Nephron (organoid): ENCODE measurements around the gene CSRP1.

Experiments used
- H3K27ac Mint-ChIP-seq, 3 experiments: 2 replicates each; pipeline ENCODE4 v1.8.0; 2020; ENCODE audit warnings: mixed read lengths in 3 of 3, mild to moderate bottlenecking in 2 of 3, moderate library complexity in 1 of 3
- H3K27me3 Mint-ChIP-seq: 2 replicates; pipeline ENCODE4 v1.8.0; 2021; ENCODE audit warnings: low read depth, mild to moderate bottlenecking, moderate library complexity, mixed read lengths
- H3K36me3 Mint-ChIP-seq: 2 replicates; pipeline ENCODE4 v1.8.0; 2020; ENCODE audit warnings: low read depth, mixed read lengths
- H3K4me1 Mint-ChIP-seq: 2 replicates; pipeline ENCODE4 v1.8.0; 2020; ENCODE audit warnings: mixed read lengths
- H3K4me3 Mint-ChIP-seq, 3 experiments: 2 replicates each; pipeline ENCODE4 v1.8.0; 2020; ENCODE audit warnings: mild to moderate bottlenecking in 3 of 3, mixed read lengths in 3 of 3, moderate library complexity in 2 of 3
- H3K9me3 Mint-ChIP-seq: 2 replicates; pipeline ENCODE4 v1.8.0; 2020; ENCODE audit warnings: mixed read lengths
- TF ChIP-seq, protein P1 (sequence below), 3 experiments: fragments of 200-600 bp; sonication (generic); IDR thresholded peaks; one replicate each; pipeline ENCODE4 v1.5.0; 2021; ENCODE audit warnings: antibody characterized with exemption in 3 of 3; ENCODE audit not compliant: unreplicated experiment in 3 of 3

Gene CSRP1

DNA sequence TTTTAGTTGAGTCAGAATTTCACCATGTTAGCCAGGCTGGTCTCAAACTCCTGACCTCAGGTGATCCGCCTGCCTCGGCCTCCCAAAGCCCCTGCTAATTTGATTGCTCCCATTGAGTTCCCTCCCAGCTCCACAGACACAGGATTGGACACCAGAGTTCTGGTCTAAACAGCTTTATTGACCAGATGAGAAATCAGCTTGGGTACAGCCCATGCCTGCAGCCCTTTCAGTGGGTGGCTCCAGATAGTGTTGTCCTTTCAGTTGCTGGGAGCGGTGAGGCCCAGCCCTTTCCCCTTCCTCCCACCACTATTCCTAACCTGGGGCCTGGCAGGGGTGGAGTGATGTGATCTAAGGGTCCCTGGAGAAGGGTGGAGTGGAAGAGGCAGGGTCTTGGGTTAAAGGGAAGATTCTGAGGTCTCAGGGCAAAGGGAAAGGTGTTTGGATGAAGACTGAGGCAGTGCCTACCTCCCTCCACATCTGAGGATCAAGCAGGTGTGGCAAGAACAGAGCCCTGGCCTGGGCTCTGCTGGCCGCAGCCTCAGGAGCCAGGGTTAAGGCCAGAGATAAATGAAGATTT lies 23.5 kb downstream of the CSRP1 start:
- H3K4me3 Mint-ChIP-seq = no peak overlapping the region
- TF ChIP-seq, protein P1, sequence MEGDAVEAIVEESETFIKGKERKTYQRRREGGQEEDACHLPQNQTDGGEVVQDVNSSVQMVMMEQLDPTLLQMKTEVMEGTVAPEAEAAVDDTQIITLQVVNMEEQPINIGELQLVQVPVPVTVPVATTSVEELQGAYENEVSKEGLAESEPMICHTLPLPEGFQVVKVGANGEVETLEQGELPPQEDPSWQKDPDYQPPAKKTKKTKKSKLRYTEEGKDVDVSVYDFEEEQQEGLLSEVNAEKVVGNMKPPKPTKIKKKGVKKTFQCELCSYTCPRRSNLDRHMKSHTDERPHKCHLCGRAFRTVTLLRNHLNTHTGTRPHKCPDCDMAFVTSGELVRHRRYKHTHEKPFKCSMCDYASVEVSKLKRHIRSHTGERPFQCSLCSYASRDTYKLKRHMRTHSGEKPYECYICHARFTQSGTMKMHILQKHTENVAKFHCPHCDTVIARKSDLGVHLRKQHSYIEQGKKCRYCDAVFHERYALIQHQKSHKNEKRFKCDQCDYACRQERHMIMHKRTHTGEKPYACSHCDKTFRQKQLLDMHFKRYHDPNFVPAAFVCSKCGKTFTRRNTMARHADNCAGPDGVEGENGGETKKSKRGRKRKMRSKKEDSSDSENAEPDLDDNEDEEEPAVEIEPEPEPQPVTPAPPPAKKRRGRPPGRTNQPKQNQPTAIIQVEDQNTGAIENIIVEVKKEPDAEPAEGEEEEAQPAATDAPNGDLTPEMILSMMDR (IDR thresholded peaks at IDR 0.05; ENCODE audit: unreplicated experiment in 3 of 3) = no peak
- peak overlapping the region in 2 of 3 experiments; percentile 16 to 28 for H3K27ac Mint-ChIP-seq
- H3K36me3 Mint-ChIP-seq = no peaks in the 10 kb centered on the region
- peaks cover 49% of the 10 kb centered on the region for H3K4me1 Mint-ChIP-seq
- H3K27me3 Mint-ChIP-seq = peaks cover 31% of the 10 kb centered on the region
- H3K9me3 Mint-ChIP-seq = no peaks in the 10 kb centered on the region

DNA sequence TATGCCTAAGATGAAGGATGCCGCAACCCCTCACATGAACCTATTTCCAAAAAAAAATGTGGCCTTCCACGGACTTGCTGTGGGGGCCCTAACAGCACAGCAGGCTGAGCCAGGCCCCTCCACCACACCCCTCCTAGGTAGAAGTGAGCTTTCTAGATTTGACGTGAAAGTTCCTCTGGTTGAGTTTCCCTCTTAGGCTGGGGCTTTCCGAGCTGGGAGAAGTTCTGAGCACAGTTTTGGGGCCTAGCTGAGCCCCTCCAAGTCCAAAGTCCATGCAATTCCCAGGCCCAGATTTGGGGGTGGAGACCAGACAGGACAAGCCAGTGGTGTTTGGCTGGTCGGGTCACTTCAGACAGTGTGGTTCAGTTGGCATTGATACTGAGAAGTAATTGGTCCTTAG lies 24.2 kb downstream of the CSRP1 start:
- H3K4me3 Mint-ChIP-seq = peak overlapping the region in 1 of 3 experiments; percentile 51
- H3K4me1 Mint-ChIP-seq = peaks cover 42% of the 10 kb centered on the region
- TF ChIP-seq, protein P1 (IDR thresholded peaks at IDR 0.05; ENCODE audit: unreplicated experiment in 3 of 3) = no peak
- no peaks in the 10 kb centered on the region for H3K9me3 Mint-ChIP-seq
- peaks cover 31% of the 10 kb centered on the region for H3K27me3 Mint-ChIP-seq
- peak overlapping the region in 1 of 3 experiments; percentile 74 for H3K27ac Mint-ChIP-seq
- no peaks in the 10 kb centered on the region for H3K36me3 Mint-ChIP-seq

DNA sequence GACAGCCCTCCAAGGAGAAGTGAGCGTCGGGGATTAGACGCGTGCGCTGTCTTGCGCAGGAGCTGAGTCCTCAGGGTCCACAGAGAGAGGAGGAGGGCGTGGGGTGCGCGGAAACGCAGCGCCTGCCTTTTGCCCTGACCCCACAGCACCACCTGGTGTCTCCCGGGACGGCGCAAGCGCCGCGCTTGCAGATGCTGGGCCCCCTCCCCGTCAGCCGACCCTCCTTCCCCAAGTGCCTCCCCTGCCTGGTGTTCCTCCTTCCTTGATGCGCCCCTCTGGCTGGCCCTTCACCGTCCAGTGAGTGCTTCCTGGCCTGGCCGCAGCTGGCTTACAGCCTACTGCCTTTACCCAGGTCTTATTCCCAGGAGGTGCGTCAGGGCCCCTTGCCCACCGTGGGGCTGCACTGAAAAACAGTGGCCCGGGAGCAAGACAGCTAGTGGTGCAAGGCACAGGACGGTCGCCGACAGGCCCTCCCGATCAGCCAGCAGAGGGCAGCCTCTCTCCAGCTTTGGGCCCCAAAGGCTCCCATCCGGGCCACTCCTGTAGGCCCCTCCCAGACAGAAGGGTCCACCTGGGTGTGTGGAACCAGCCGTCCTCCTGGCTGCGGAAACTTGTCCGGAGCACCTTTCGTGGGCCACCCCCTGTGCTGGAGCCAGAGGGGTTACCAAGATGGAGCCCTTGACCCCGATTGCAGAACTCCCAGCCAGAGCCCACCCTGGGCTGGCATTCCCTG lies 25.0 kb downstream of the CSRP1 start:
- Mint-ChIP-seq H3K27me3 (peaks cover 31% of the 10 kb centered on the region), H3K4me1 (peaks cover 45% of the 10 kb centered on the region), H3K36me3 (no peaks in the 10 kb centered on the region), H3K9me3 (no peaks in the 10 kb centered on the region), H3K27ac (peak overlapping the region in 1 of 3 experiments; percentile 74), H3K4me3 (peak overlapping the region; percentile 63 to 73 (median 70))
- TF ChIP-seq, protein P1 (IDR thresholded peaks at IDR 0.05; ENCODE audit: unreplicated experiment in 3 of 3) = peak; percentile 92 to 94 (median 92)

DNA sequence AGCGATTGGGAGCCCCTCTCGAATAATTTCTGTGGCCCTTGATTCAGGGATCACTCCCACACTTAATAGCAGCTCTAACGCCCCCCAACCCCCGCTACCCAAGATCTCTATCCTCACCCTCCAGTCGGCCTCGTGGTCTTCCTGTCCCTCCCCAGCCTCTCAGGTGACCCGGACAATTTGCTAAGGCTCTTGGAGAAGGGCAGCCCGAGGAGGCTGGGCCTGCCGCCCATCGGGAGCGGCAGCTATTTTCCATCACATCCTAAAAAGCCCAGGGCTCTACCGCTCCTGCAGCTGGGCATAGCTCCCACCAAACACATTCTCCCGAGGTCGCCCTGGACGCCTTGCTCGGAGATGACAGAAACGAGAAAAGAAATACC lies 25.9 kb downstream of the CSRP1 start:
- peak overlapping the region; percentile 68 to 73 (median 69) for H3K4me3 Mint-ChIP-seq
- peaks cover 36% of the 10 kb centered on the region for H3K27me3 Mint-ChIP-seq
- H3K36me3 Mint-ChIP-seq = no peaks in the 10 kb centered on the region
- TF ChIP-seq, protein P1 (IDR thresholded peaks at IDR 0.05; ENCODE audit: unreplicated experiment in 3 of 3) = no peak
- H3K4me1 Mint-ChIP-seq = peaks cover 43% of the 10 kb centered on the region
- H3K27ac Mint-ChIP-seq = peak overlapping the region in 2 of 3 experiments; percentile 30 to 36
- no peaks in the 10 kb centered on the region for H3K9me3 Mint-ChIP-seq

DNA sequence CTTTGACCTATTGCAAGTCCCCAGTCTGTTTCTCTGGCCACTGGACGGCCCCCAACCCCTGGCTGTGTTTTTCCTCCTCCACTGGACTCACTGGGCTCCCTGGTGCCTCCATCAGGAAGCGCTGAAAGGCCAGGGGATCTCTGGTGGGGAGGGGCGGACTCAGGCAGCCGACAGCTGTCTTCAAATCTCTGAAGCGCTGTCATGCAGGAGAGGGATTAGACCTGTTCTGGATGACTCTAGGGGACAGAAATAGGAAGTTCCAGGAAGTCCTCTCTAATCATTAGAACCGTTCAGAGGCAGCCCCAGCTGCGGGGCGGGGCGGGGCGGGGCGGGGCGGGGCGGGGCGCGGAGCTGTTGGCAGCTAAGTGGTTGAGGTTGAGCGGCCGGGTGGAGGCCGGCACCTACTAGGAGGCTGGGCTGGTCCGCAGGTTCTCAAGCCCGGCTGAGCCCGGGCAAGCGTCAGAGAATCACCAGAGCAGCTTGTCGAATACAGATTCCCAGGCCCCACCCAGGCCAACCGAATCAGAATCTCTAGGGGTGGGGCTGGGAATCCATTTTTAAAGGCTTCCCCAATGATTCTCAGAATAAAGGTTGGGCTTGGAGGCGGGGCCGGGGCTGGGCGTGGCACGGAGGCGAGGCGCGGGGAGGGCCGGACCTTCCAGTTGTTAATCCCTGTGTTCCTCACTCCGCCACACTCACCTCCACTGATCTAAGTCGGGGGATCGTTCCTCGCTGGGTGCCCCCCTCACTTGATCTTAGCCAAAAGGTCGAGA lies 26.5 kb downstream of the CSRP1 start:
- Mint-ChIP-seq H3K4me3 (peak overlapping the region; percentile 68 to 73 (median 69)), H3K9me3 (no peaks in the 10 kb centered on the region), H3K27me3 (peaks cover 36% of the 10 kb centered on the region), H3K4me1 (peaks cover 39% of the 10 kb centered on the region), H3K36me3 (no peaks in the 10 kb centered on the region), H3K27ac (peak overlapping the region; percentile 24 to 36 (median 30))
- TF ChIP-seq, protein P1 (IDR thresholded peaks at IDR 0.05; ENCODE audit: unreplicated experiment in 3 of 3) = no peak
